ENCODE data around the gene ENPP6. TPM values are rescaled to one million over a fixed set of nuclear protein-coding genes. Genes with fewer than 3 reads are reported as not detected.

ENPP6 gene
- total and polyA plus RNA-seq, 2 donors (not counting 3 experiments of a cell fraction or from before 2014, with no cell fraction given) = not detected

- peaks cover 3% of the 10 kb centered on the region in 2 experiments for H3K27me3 ChIP-seq (ENCODE audit: control insufficient read depth in 2 of 2, insufficient read depth in 2 of 2, low read length in 2 of 2)
- CTCF ChIA-PET = no interaction called here
- no peaks in the 10 kb centered on the region for H4K20me1 ChIP-seq (replicated peaks; ENCODE audit: control insufficient read depth, extremely low read depth, insufficient read depth, low read length)
- H3K36me3 ChIP-seq (ENCODE audit: control insufficient read depth in 2 of 2, extremely low read depth in 1 of 2, insufficient read depth in 2 of 2, low read length in 2 of 2) = no peaks in the 10 kb centered on the region
- H3K4me2 ChIP-seq (ENCODE audit: insufficient read depth, low read length) = no peak overlapping the region
- no peak overlapping the region for H2AFZ ChIP-seq (ENCODE audit: low read depth, low read length)
- intact Hi-C loops (cut with micrococcal nuclease) = no loop called here
- H3K4me1 ChIP-seq (ENCODE audit: control insufficient read depth, extremely low read depth, insufficient read depth, low read length) = no peaks in the 10 kb centered on the region
- no peaks in the 10 kb centered on the region for H3K79me2 ChIP-seq (ENCODE audit: control insufficient read depth, insufficient read depth, low read length)
- FAIRE-seq (no peak), DNase-seq (ENCODE audit: low read depth, low spot score) (no peak)
- no TSS peak for BruUV-seq (replicated peaks)
- dilution Hi-C loops (cut with MboI; ENCODE audit: extremely low pct_ligation_motif_present, low sequenced_read_pairs) = no loop called here
- no peaks in the 10 kb centered on the region for H3K9me3 ChIP-seq (replicated peaks; ENCODE audit: control insufficient read depth, insufficient read depth, low read length)
- TF ChIP-seq GATA2 (IDR thresholded peaks at IDR 0.05; ENCODE audit: insufficient read depth, insufficient read length, low read depth, low read length) (no peak), EZH2 (IDR thresholded peaks at IDR 0.05; ENCODE audit: borderline replicate concordance, low read depth, low read length, severe bottlenecking) (no peak), POLR2AphosphoS5 (IDR thresholded peaks at IDR 0.05; ENCODE audit: insufficient read depth, low read depth, low read length) (no peak), FOS (IDR thresholded peaks at IDR 0.05; ENCODE audit: borderline replicate concordance, insufficient read depth, low read length) (no peak), MAX (IDR thresholded peaks at IDR 0.05; ENCODE audit: insufficient read depth, insufficient read length) (no peak), MYC (IDR thresholded peaks at IDR 0.05; ENCODE audit: low read depth, low read length) (no peak), JUN (IDR thresholded peaks at IDR 0.05; ENCODE audit: borderline replicate concordance, insufficient read depth, insufficient read length, low read depth) (no peak), CTCF (IDR thresholded peaks at IDR 0.05; ENCODE audit: extremely low read depth in 1 of 2, insufficient read depth in 1 of 2, low read depth in 1 of 2, low read length in 2 of 2) (no peak), POLR2A (IDR thresholded peaks at IDR 0.05; ENCODE audit: low read depth, low read length) (no peak)
- no peak overlapping the region for H3K4me3 ChIP-seq (replicated peaks in 1 of 3; ENCODE audit: insufficient read depth in 1 of 3, low read depth in 1 of 3, low read length in 3 of 3)
- H3K9ac ChIP-seq (replicated peaks; ENCODE audit: extremely low read depth, insufficient read depth, low read length) = no peak overlapping the region
- no peaks in the 10 kb centered on the region for H3K9me1 ChIP-seq (replicated peaks; ENCODE audit: control insufficient read depth, extremely low read depth, insufficient read depth, low read length)
- POLR2A ChIA-PET = no interaction called here
- no peak overlapping the region for H3K27ac ChIP-seq (ENCODE audit: insufficient read depth, low read depth, low read length)
These were observed 15.3 kb upstream of the ENPP6 start for GRCh38 chr4:184232975-184233374.

Measured in endothelial cell of umbilical vein (primary cell).